Esophagus squamous epithelium (tissue), 4 donors: ENCODE data around the gene CCDC33.

ENCODE experiments used
- POLR2A ChIP-seq, 4 donors: fragments of 450-650 bp; IDR thresholded peaks; one replicate each; pipeline ENCODE4 v1.6.1; 2017; ENCODE audit warnings: antibody characterized with exemption in 4 of 4, mild to moderate bottlenecking in 4 of 4, moderate library complexity in 3 of 4
- TF ChIP-seq, protein P1 (sequence below), 6 experiments: fragments of 450-650 bp in 4 of 6; fragments of 200-600 bp in 2 of 6; sonication (generic) in 2 of 6; IDR thresholded peaks; one replicate each; pipeline ENCODE4 v1.5.1; 2016 to 2019; ENCODE audit warnings: antibody characterized with exemption in 6 of 6, mild to moderate bottlenecking in 4 of 6, moderate library complexity in 4 of 6

GRCh38 chr15:74349241-74349778 lies 113.2 kb downstream of the CCDC33 start:
- TF ChIP-seq, protein P1, sequence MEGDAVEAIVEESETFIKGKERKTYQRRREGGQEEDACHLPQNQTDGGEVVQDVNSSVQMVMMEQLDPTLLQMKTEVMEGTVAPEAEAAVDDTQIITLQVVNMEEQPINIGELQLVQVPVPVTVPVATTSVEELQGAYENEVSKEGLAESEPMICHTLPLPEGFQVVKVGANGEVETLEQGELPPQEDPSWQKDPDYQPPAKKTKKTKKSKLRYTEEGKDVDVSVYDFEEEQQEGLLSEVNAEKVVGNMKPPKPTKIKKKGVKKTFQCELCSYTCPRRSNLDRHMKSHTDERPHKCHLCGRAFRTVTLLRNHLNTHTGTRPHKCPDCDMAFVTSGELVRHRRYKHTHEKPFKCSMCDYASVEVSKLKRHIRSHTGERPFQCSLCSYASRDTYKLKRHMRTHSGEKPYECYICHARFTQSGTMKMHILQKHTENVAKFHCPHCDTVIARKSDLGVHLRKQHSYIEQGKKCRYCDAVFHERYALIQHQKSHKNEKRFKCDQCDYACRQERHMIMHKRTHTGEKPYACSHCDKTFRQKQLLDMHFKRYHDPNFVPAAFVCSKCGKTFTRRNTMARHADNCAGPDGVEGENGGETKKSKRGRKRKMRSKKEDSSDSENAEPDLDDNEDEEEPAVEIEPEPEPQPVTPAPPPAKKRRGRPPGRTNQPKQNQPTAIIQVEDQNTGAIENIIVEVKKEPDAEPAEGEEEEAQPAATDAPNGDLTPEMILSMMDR (IDR thresholded peaks at IDR 0.05): no peak
- TF ChIP-seq POLR2A (IDR thresholded peaks at IDR 0.05): no peak
